Endodermal cell (in vitro differentiated cells): Measurements from ENCODE around the gene ZBTB16. TPM values are rescaled to one million over a fixed set of nuclear protein-coding genes. Genes with fewer than 3 reads are reported as not detected.

ENCODE experiments used
- DNase-seq: peaks from one replicate; pipeline ENCODE4 v3.0.0-alpha.2; 2017
- H3K27ac ChIP-seq: 2 replicates; pipeline ENCODE4 v1.5.1; 2013; ENCODE audit warnings: mild to moderate bottlenecking, low read depth, low read length, moderate library complexity
- H3K27me3 ChIP-seq: 2 replicates; pipeline ENCODE4 v1.6.1; 2013; ENCODE audit warnings: mild to moderate bottlenecking, low read length, moderate library complexity; ENCODE audit not compliant: insufficient read depth, control insufficient read depth, poor library complexity, severe bottlenecking
- H3K36me3 ChIP-seq: 2 replicates; pipeline ENCODE4 v1.7.0; 2013; ENCODE audit warnings: mild to moderate bottlenecking, low read length, moderate library complexity; ENCODE audit not compliant: control insufficient read depth, insufficient read depth
- H3K4me1 ChIP-seq: one replicate; pipeline ENCODE4 v1.7.0; 2013; ENCODE audit warnings: low read length; ENCODE audit not compliant: control insufficient read depth, insufficient read depth
- H3K4me3 ChIP-seq: 2 replicates; pipeline ENCODE4 v1.5.1; 2013; ENCODE audit warnings: mild to moderate bottlenecking, low read length, moderate library complexity
- H3K9ac ChIP-seq: 2 replicates; pipeline ENCODE4 v1.6.1; 2013; ENCODE audit warnings: mild to moderate bottlenecking, low read length, moderate library complexity; ENCODE audit not compliant: poor library complexity, severe bottlenecking; ENCODE audit errors: extremely low read depth
- H3K9me3 ChIP-seq: 2 replicates; pipeline ENCODE4 v1.6.1; 2013; ENCODE audit warnings: mild to moderate bottlenecking, low read length, moderate library complexity; ENCODE audit not compliant: control insufficient read depth
- H3K27ac Mint-ChIP-seq: 2 replicates; pipeline ENCODE4 v1.8.0; 2020; ENCODE audit warnings: mixed read lengths
- H3K27me3 Mint-ChIP-seq: 2 replicates; pipeline ENCODE4 v1.8.0; 2021; ENCODE audit warnings: mild to moderate bottlenecking, mixed read lengths; ENCODE audit not compliant: insufficient read depth
- H3K36me3 Mint-ChIP-seq: 2 replicates; pipeline ENCODE4 v1.8.0; 2020; ENCODE audit warnings: low read depth, mixed read lengths
- H3K4me1 Mint-ChIP-seq: 2 replicates; pipeline ENCODE4 v1.8.0; 2020; ENCODE audit warnings: mixed read lengths
- H3K4me3 Mint-ChIP-seq: 2 replicates; pipeline ENCODE4 v1.8.0; 2020; ENCODE audit warnings: mild to moderate bottlenecking, moderate library complexity, mixed read lengths
- H3K9me3 Mint-ChIP-seq: 2 replicates; pipeline ENCODE4 v1.8.0; 2020; ENCODE audit warnings: mild to moderate bottlenecking, mixed read lengths
- WGBS, 2 experiments: methylation state at CpG; one replicate each; pipeline versions ENCODE4 v1.1.5 to v1.1.7; 2013; ENCODE audit warnings: missing lambda C conversion rate in 2 of 2, mixed read lengths in 1 of 2; ENCODE audit not compliant: insufficient coverage in 1 of 2, insufficient read length in 1 of 2; 5-methylcytosine and 5-hydroxymethylcytosine counted together
- total RNA-seq, 2 donors: library from RNA; stranded (reverse); fragmentation: NEBNext Ultra II Directional in 1 of 2; extraction: Animal tissue kit (Norgen Biotek cat#: 25700) in 1 of 2; gene quantifications; 2 replicates in 1 of 2; 3 replicates in 1 of 2; pipeline ENCODE4 v1.2.1, GENCODE V29; 2021
- TF ChIP-seq, protein P1 (sequence below): fragments of 200-600 bp; sonication (generic); conservative IDR thresholded peaks from 2 replicates; pipeline ENCODE4 v1.5.0; 2021; ENCODE audit warnings: antibody characterized with exemption, mild to moderate bottlenecking

Gene ZBTB16
- total RNA-seq, 2 donors from 2014 or later: 4.1 to 5.8 TPM

DNA sequence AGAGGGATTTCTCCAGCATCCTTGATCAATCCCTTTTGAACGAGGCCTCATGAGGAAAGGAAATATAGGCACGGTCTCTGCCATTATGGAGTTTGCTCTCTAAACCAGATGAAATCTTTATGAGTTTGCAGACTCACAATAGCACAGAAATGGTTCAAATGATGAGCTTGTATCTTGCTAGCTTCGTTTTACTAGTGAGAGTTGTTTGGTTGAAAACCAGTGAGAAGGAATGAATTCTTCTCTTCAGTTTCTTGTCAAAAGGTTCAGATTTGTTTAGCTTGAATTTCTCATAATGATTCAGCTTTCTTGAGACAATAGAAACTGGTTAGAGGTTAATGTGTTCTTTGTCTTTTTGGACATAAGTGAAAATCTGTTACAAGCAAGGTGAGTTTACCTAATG is 92.7 kb downstream of the ZBTB16 start:
- no peaks in the 10 kb centered on the region for H3K36me3 Mint-ChIP-seq
- 83 to 92% methylated on average over 3 of the region's 3 CpGs for WGBS, 2 experiments
- no peaks in the 10 kb centered on the region for H3K9me3 ChIP-seq
- H3K27me3 ChIP-seq: no peaks in the 10 kb centered on the region
- peaks cover 3% of the 10 kb centered on the region for H3K4me1 ChIP-seq
- no peak overlapping the region for H3K27ac ChIP-seq
- no peak overlapping the region for H3K9ac ChIP-seq
- H3K27me3 Mint-ChIP-seq: peaks cover 28% of the 10 kb centered on the region
- H3K9me3 Mint-ChIP-seq: no peaks in the 10 kb centered on the region
- H3K4me3 ChIP-seq: no peak overlapping the region
- no peak overlapping the region for H3K4me3 Mint-ChIP-seq
- H3K27ac Mint-ChIP-seq: no peak overlapping the region
- H3K36me3 ChIP-seq: no peaks in the 10 kb centered on the region
- DNase-seq: no peak
- TF ChIP-seq, protein P1, sequence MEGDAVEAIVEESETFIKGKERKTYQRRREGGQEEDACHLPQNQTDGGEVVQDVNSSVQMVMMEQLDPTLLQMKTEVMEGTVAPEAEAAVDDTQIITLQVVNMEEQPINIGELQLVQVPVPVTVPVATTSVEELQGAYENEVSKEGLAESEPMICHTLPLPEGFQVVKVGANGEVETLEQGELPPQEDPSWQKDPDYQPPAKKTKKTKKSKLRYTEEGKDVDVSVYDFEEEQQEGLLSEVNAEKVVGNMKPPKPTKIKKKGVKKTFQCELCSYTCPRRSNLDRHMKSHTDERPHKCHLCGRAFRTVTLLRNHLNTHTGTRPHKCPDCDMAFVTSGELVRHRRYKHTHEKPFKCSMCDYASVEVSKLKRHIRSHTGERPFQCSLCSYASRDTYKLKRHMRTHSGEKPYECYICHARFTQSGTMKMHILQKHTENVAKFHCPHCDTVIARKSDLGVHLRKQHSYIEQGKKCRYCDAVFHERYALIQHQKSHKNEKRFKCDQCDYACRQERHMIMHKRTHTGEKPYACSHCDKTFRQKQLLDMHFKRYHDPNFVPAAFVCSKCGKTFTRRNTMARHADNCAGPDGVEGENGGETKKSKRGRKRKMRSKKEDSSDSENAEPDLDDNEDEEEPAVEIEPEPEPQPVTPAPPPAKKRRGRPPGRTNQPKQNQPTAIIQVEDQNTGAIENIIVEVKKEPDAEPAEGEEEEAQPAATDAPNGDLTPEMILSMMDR: no peak
- peaks cover 8% of the 10 kb centered on the region for H3K4me1 Mint-ChIP-seq

DNA sequence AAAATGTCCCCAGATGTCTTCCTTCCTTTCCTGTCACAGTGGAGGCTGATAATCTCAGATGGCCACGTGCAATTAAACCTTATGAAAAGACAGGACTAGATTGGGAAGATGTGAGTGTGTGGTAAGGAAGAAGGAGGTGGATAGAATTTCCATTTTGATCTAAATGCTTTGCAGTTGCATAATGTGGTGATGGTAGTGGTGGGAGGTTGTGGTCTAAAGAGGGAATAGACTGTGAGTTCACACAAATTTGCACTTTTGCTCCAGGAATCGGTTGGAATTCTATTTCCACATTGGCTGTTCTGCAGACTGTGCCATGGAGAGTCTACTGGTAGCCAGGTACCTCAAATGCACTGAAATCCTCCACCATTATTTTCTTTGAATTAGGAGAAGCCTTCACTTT is 93.3 kb downstream of the ZBTB16 start:
- Mint-ChIP-seq H3K9me3 (no peaks in the 10 kb centered on the region), H3K36me3 (no peaks in the 10 kb centered on the region), H3K4me1 (peaks cover 8% of the 10 kb centered on the region), H3K27me3 (peaks cover 31% of the 10 kb centered on the region), H3K4me3 (no peak overlapping the region), H3K27ac (no peak overlapping the region)
- TF ChIP-seq, protein P1: no peak
- Histone ChIP-seq H3K4me3 (no peak overlapping the region), H3K9ac (no peak overlapping the region), H3K36me3 (no peaks in the 10 kb centered on the region), H3K9me3 (no peaks in the 10 kb centered on the region), H3K27me3 (no peaks in the 10 kb centered on the region), H3K4me1 (peaks cover 3% of the 10 kb centered on the region), H3K27ac (no peak overlapping the region)
- WGBS, 2 experiments: 78 to 92% methylated on average over 2 of the region's 2 CpGs
- no peak for DNase-seq

DNA sequence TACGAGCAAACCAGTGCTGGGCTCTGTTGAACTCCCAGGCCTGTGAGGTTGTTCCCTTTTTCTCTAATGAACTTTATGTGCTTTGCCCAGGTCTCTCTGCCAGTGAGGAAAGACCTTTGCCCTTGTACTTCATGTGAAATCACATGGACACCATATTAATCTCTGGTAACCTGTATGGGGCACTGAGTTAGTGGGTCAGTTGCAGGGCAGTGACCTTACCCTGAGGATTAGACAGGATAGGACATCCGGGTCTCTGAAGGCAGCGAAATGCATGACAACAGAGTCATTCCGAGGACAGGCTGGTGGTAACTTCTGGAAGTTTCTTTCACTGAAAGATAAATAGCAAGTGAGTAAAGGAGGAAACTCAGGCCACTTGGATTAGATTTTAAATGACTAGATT is 93.7 kb downstream of the ZBTB16 start:
- no peaks in the 10 kb centered on the region for H3K36me3 Mint-ChIP-seq
- no peak for DNase-seq
- no peak overlapping the region for H3K4me3 Mint-ChIP-seq
- Histone ChIP-seq H3K9me3 (no peaks in the 10 kb centered on the region), H3K4me3 (no peak overlapping the region), H3K9ac (no peak overlapping the region), H3K4me1 (no peaks in the 10 kb centered on the region), H3K36me3 (no peaks in the 10 kb centered on the region), H3K27me3 (no peaks in the 10 kb centered on the region), H3K27ac (no peak overlapping the region)
- H3K27ac Mint-ChIP-seq: no peak overlapping the region
- H3K9me3 Mint-ChIP-seq: no peaks in the 10 kb centered on the region
- TF ChIP-seq, protein P1: no peak
- peaks cover 4% of the 10 kb centered on the region for H3K4me1 Mint-ChIP-seq
- 91 to 92% methylated on average over 3 to 4 of the region's 4 CpGs for WGBS, 2 experiments
- peaks cover 34% of the 10 kb centered on the region for H3K27me3 Mint-ChIP-seq
